HepG2 (cell line): Measurements from ENCODE around the gene ZER1. TPM values are rescaled to one million over a fixed set of nuclear protein-coding genes. Genes with fewer than 3 reads are reported as not detected.
A peak's percentile ranks its signal among the peaks of the same experiment; 100 is the strongest.

ENCODE experiments used
- FOSL1 ChIP-seq: sonication (generic); formaldehyde crosslinking; IDR thresholded peaks from 2 replicates; pipeline ENCODE4 v1.9.0; 2021; ENCODE audit warnings: missing genetic modification reagents, borderline replicate concordance
- GABPB1 ChIP-seq: IDR thresholded peaks from 2 replicates; pipeline ENCODE4 v1.6.1; 2016; ENCODE audit warnings: mild to moderate bottlenecking, missing genetic modification reagents, moderate library complexity, missing compliant biosample characterization
- IRX3 ChIP-seq: sonication (generic); formaldehyde crosslinking; IDR thresholded peaks from 2 replicates; pipeline ENCODE4 v1.8.1; 2023; ENCODE audit warnings: mild to moderate bottlenecking, low read depth, missing genetic modification reagents, borderline replicate concordance
- MAFK ChIP-seq, 2 experiments: IDR thresholded peaks in 1 of 2; conservative IDR thresholded peaks in 1 of 2; 2 replicates each; pipeline ENCODE4 v1.6.1; 2011; ENCODE audit warnings: improper control_type of control experiment in 2 of 2, low read length in 2 of 2
- SIN3A ChIP-seq: IDR thresholded peaks from 2 replicates; pipeline ENCODE4 v1.6.1; 2011; ENCODE audit warnings: low read depth, mild to moderate bottlenecking, control low read depth, low read length, borderline replicate concordance
- SSRP1 ChIP-seq: IDR thresholded peaks from 2 replicates; pipeline ENCODE4 v1.6.1; 2016; ENCODE audit warnings: control low read depth
- TEAD3 ChIP-seq: optimal IDR thresholded peaks from 2 replicates; pipeline ENCODE3; 2016; ENCODE audit warnings: borderline replicate concordance
- ZBTB38 ChIP-seq: sonication (generic); formaldehyde crosslinking; IDR thresholded peaks from 2 replicates; pipeline ENCODE4 v1.5.1; 2020; ENCODE audit warnings: mild to moderate bottlenecking, missing genetic modification reagents
- ZNF232 ChIP-seq: sonication (generic); formaldehyde crosslinking; IDR thresholded peaks from 2 replicates; pipeline ENCODE4 v1.4.0; 2020; ENCODE audit warnings: missing genetic modification reagents, borderline replicate concordance
- ZNF354B ChIP-seq: sonication (generic); formaldehyde crosslinking; IDR thresholded peaks from 2 replicates; pipeline ENCODE4 v1.8.0; 2022; ENCODE audit warnings: mild to moderate bottlenecking, missing genetic modification reagents
- ZNF430 ChIP-seq: sonication (generic); formaldehyde crosslinking; IDR thresholded peaks from 2 replicates; pipeline ENCODE4 v1.9.0; 2021; ENCODE audit warnings: mild to moderate bottlenecking, missing genetic modification reagents
- ZNF678 ChIP-seq: sonication (generic); formaldehyde crosslinking; IDR thresholded peaks from 2 replicates; pipeline ENCODE4 v1.4.0; 2020; ENCODE audit warnings: mild to moderate bottlenecking, missing genetic modification reagents
- ZNF772 ChIP-seq: sonication (generic); formaldehyde crosslinking; IDR thresholded peaks from 2 replicates; pipeline ENCODE4 v1.5.0; 2020; ENCODE audit warnings: mild to moderate bottlenecking, missing genetic modification reagents
- polyA plus RNA-seq, 8 experiments: library from polyadenylated mRNA; depleted of rRNA in 3 of 8; stranded (reverse) in 7 of 8; unstranded in 1 of 8; fragments of >200 nt; fragmentation: Illumina TruSeq in 4 of 8; extraction: Trizol in 4 of 8; gene quantifications; 2 replicates each; pipeline versions ENCODE4 v1.2.1 to v1.2.3, GENCODE V29; 2011 to 2016; ENCODE audit warnings: low read depth in 4 of 8, missing spikeins in 1 of 8, mixed read lengths in 1 of 8; ENCODE audit not compliant: insufficient read depth in 1 of 8
- total RNA-seq, 5 experiments: library from RNA; depleted of rRNA; stranded (reverse); fragments of >200 nt; fragmentation: Illumina TruSeq; extraction: Trizol; gene quantifications; 2 replicates each; pipeline ENCODE4 v1.2.3, GENCODE V29; 2016; ENCODE audit warnings: low read depth in 1 of 5
- TF ChIP-seq, protein P1 (sequence below): sonication (generic); formaldehyde crosslinking; IDR thresholded peaks from 2 replicates; pipeline ENCODE4; 2020; ENCODE audit warnings: missing genetic modification reagents, mild to moderate bottlenecking, borderline replicate concordance
- TF ChIP-seq, protein P2 (sequence below): sonication (generic); formaldehyde crosslinking; IDR thresholded peaks from 2 replicates; pipeline ENCODE4 v1.4.0; 2020; ENCODE audit warnings: missing genetic modification reagents
- TF ChIP-seq, protein P3 (sequence below): sonication (generic); formaldehyde crosslinking; IDR thresholded peaks from 2 replicates; pipeline ENCODE4 v1.5.0; 2020; ENCODE audit warnings: mild to moderate bottlenecking, missing genetic modification reagents
- TF ChIP-seq, protein P4 (sequence below): sonication (generic); formaldehyde crosslinking; IDR thresholded peaks from 2 replicates; pipeline ENCODE4 v1.5.0; 2020; ENCODE audit warnings: mild to moderate bottlenecking, missing genetic modification reagents, borderline replicate concordance
- TF ChIP-seq, protein P5 (sequence below): sonication (generic); formaldehyde crosslinking; IDR thresholded peaks from 2 replicates; pipeline ENCODE4 v1.4.0; 2020; ENCODE audit warnings: mild to moderate bottlenecking, missing genetic modification reagents

The ZER1 gene
- total and polyA plus RNA-seq, 2 of the 13 experiments (the other 11 are each of a cell fraction or from before 2014, with no cell fraction given): 7.7 to 40.0 TPM

DNA sequence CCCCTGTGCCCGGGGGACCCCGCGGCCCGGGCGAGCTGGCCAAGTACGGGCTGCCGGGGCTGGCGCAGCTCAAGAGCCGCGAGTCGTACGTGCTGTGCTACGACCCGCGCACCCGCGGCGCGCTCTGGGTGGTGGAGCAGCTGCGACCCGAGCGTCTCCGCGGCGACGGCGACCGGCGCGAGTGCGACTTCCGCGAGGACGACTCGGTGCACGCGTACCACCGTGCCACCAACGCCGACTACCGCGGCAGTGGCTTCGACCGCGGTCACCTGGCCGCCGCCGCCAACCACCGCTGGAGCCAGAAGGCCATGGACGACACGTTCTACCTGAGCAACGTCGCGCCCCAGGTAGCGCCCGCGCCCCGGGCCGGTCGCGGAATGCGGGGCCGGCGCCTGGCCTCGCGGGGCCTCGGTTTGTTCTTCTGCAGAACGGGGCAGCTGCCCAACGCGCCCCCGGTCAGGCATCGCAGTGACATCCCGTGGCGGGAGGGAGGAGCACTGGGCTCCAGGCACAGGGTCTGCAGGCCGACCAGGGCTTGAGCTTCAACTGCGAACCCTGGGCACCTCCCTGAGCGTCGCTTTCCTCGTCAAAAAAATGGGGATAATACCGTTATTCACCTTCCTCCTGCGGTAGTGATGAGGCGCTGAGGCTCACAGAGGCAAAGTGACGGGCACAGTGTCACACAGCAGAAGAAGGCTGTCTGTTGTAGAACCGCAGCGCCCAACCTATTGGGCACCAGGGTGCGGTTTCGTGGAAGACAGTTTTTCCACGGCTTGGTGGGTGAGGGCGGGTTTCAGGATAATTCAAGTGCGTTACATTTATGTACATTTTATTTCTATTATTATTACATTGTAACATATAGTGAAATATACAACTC lies 47.4 kb upstream of the ZER1 start (continued):
- TF ChIP-seq, protein P1, sequence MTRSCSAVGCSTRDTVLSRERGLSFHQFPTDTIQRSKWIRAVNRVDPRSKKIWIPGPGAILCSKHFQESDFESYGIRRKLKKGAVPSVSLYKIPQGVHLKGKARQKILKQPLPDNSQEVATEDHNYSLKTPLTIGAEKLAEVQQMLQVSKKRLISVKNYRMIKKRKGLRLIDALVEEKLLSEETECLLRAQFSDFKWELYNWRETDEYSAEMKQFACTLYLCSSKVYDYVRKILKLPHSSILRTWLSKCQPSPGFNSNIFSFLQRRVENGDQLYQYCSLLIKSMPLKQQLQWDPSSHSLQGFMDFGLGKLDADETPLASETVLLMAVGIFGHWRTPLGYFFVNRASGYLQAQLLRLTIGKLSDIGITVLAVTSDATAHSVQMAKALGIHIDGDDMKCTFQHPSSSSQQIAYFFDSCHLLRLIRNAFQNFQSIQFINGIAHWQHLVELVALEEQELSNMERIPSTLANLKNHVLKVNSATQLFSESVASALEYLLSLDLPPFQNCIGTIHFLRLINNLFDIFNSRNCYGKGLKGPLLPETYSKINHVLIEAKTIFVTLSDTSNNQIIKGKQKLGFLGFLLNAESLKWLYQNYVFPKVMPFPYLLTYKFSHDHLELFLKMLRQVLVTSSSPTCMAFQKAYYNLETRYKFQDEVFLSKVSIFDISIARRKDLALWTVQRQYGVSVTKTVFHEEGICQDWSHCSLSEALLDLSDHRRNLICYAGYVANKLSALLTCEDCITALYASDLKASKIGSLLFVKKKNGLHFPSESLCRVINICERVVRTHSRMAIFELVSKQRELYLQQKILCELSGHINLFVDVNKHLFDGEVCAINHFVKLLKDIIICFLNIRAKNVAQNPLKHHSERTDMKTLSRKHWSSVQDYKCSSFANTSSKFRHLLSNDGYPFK (CRISPR knock-in tag): no peak
- no peak for TF ChIP-seq SIN3A
- peak; percentile 47; the same call in 1 of the 2 replicates for TF ChIP-seq GABPB1 (CRISPR knock-in tag)
- TF ChIP-seq ZNF232 (CRISPR knock-in tag): no peak
- TF ChIP-seq ZNF678 (CRISPR knock-in tag): no peak
- no peak for TF ChIP-seq MAFK (conservative IDR thresholded peaks at IDR 0.05 in 1 of 2, IDR thresholded peaks at IDR 0.05 in 1 of 2; ENCODE audit: low read length in 2 of 2)
- TF ChIP-seq FOSL1: no peak
- peak; percentile 77 for TF ChIP-seq ZBTB38 (CRISPR knock-in tag)
- no peak for TF ChIP-seq ZNF354B (CRISPR knock-in tag)
- TF ChIP-seq SSRP1: no peak
- no peak for TF ChIP-seq TEAD3 (CRISPR knock-in tag)
- peak; percentile 79; the same call in 1 of the 2 replicates for TF ChIP-seq ZNF772 (CRISPR knock-in tag)
- no peak; the same call in 1 of the 2 replicates for TF ChIP-seq IRX3 (CRISPR knock-in tag)
- no peak for TF ChIP-seq ZNF430 (CRISPR knock-in tag)
- TF ChIP-seq, protein P2, sequence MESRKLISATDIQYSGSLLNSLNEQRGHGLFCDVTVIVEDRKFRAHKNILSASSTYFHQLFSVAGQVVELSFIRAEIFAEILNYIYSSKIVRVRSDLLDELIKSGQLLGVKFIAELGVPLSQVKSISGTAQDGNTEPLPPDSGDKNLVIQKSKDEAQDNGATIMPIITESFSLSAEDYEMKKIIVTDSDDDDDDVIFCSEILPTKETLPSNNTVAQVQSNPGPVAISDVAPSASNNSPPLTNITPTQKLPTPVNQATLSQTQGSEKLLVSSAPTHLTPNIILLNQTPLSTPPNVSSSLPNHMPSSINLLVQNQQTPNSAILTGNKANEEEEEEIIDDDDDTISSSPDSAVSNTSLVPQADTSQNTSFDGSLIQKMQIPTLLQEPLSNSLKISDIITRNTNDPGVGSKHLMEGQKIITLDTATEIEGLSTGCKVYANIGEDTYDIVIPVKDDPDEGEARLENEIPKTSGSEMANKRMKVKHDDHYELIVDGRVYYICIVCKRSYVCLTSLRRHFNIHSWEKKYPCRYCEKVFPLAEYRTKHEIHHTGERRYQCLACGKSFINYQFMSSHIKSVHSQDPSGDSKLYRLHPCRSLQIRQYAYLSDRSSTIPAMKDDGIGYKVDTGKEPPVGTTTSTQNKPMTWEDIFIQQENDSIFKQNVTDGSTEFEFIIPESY (CRISPR knock-in tag): no peak
- TF ChIP-seq, protein P3, sequence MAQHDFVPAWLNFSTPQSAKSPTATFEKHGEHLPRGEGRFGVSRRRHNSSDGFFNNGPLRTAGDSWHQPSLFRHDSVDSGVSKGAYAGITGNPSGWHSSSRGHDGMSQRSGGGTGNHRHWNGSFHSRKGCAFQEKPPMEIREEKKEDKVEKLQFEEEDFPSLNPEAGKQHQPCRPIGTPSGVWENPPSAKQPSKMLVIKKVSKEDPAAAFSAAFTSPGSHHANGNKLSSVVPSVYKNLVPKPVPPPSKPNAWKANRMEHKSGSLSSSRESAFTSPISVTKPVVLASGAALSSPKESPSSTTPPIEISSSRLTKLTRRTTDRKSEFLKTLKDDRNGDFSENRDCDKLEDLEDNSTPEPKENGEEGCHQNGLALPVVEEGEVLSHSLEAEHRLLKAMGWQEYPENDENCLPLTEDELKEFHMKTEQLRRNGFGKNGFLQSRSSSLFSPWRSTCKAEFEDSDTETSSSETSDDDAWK (CRISPR knock-in tag): no peak
- TF ChIP-seq, protein P4, sequence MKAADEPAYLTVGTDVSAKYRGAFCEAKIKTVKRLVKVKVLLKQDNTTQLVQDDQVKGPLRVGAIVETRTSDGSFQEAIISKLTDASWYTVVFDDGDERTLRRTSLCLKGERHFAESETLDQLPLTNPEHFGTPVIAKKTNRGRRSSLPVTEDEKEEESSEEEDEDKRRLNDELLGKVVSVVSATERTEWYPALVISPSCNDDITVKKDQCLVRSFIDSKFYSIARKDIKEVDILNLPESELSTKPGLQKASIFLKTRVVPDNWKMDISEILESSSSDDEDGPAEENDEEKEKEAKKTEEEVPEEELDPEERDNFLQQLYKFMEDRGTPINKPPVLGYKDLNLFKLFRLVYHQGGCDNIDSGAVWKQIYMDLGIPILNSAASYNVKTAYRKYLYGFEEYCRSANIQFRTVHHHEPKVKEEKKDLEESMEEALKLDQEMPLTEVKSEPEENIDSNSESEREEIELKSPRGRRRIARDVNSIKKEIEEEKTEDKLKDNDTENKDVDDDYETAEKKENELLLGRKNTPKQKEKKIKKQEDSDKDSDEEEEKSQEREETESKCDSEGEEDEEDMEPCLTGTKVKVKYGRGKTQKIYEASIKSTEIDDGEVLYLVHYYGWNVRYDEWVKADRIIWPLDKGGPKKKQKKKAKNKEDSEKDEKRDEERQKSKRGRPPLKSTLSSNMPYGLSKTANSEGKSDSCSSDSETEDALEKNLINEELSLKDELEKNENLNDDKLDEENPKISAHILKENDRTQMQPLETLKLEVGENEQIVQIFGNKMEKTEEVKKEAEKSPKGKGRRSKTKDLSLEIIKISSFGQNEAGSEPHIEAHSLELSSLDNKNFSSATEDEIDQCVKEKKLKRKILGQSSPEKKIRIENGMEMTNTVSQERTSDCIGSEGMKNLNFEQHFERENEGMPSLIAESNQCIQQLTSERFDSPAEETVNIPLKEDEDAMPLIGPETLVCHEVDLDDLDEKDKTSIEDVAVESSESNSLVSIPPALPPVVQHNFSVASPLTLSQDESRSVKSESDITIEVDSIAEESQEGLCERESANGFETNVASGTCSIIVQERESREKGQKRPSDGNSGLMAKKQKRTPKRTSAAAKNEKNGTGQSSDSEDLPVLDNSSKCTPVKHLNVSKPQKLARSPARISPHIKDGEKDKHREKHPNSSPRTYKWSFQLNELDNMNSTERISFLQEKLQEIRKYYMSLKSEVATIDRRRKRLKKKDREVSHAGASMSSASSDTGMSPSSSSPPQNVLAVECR (CRISPR knock-in tag): 0 out of 2 replicates have a peak, but pooled peaks have one; percentile 31
- TF ChIP-seq, protein P5, sequence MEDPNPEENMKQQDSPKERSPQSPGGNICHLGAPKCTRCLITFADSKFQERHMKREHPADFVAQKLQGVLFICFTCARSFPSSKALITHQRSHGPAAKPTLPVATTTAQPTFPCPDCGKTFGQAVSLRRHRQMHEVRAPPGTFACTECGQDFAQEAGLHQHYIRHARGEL (CRISPR knock-in tag): 0 out of 2 replicates have a peak, but pooled peaks have one; percentile 66
